HG03575 (cell line): ENCODE data around the gene WWC1.

Experiments used
- ATAC-seq: cut with Tn5 transposase; IDR thresholded peaks from one replicate; pipeline ENCODE4 v1.9.1; 2021; ENCODE audit not compliant: unreplicated experiment, insufficient number of reproducible peaks, low FRiP score; ENCODE audit errors: extremely low read depth

WWC1 gene

DNA sequence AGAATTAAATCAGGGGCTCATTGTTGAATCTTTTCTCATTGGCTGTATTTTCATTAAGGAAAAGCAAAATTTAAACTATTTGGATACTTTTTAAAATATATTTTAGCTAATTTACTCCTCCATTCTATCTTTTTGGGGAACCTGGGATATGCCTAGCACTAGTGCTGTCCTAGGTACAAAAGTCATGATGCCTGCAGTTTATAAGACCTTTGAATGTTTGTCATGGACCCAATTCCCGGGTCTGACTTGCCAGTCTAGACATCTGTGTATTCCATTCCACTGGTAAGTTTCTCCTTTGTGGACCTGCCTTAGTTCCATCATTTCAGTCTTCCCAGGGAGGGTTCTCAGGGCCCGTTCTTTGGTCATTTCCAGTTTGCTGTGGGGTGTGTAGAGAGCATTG, 63.0 kb downstream of the WWC1 start:
- ATAC-seq = no peak

DNA sequence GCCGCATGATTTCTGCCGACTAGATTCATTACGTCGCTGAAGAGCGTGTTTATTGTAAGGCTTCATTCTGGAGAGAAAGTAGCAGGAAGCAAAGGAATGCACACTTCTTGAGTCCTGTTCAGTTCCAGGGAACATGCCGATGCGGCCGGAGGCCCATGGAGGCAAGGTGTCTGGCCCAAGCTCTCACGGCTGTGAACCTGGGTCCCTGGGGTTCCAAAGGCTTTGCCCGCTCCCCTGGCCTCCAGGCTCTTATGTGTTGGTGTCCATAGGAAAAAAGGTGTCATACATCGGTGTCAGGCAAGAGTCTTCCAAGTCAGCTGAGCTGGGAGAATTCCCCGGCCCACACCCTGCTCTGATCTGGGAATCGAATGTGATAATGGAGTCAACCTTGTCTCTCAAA, 64.7 kb downstream of the WWC1 start:
- no peak for ATAC-seq

DNA sequence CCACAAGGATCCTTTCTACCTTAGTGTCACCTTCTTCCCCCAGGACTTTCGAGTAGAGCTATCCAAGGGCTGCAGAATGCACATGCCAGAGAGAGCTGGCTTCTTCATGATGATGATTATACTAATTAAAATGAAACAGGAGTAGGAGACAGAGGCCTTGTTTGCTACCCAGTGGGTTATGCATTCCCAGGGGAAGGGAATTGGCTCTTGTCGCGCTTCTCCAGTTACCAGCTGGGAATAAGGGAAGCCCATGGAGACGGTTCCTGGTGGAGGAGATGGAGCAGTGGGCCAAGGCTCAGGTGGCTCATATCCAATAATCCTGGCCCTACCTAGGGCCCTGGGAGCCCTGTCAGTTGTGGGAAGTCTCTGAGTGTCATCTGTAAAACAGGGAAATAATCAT, 65.1 kb downstream of the WWC1 start:
- ATAC-seq = no peak

DNA sequence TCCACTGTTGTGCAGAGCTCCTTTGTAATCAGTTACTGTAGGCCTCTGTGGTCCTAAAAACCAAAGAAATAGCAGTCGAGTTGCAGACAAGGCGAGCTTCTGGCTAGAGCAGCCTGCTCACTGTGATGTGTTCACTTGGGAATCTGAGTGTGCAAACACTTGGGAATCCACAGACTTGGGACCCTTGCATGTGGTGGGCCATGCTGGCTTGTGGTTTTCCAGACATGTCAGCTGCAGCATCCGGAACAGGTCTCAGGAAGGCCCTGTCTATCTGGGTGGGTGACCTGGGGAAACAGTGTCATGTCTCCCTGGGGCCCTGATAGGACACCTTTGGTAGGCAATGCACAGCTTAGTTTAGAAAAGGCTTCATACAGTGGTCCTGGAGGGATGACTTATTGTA, 66.4 kb downstream of the WWC1 start:
- no peak for ATAC-seq

DNA sequence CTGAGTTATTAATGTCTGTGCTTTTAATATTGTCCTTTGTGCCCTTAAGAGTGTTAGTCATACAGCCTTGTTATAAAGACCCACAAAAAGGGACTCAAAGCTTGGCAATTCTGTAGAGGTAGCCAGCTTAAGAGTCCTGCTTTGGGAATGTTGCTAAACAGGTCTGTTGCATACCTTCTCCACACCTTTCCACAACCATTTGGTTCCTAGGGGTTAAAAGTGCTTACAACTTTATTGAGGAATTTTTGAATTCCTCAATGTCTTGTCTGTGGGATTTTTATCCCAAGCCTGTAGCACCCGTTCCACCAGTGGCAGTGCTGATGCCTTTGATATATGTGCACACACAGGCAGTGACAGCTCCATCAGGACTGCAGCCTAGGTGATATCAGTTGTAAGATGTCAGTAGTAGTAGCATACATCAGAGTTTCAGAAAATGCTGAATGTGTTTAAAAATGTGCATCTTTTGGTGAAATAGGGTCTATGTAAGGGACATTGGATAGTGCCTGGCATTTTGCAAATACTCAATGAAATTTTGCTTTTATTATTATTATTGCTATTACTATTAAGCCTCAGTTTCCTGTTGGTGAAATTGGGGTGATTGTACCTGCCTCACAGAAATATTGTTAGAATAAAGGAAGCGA, 68.5 kb downstream of the WWC1 start:
- no peak for ATAC-seq

- no peak for ATAC-seq
These were observed 69.3 kb downstream of the WWC1 start for GRCh38 chr5:168360521-168361285.

GRCh38 chr5:168362097-168362885, 70.8 kb downstream of the WWC1 start:
- no peak for ATAC-seq

DNA sequence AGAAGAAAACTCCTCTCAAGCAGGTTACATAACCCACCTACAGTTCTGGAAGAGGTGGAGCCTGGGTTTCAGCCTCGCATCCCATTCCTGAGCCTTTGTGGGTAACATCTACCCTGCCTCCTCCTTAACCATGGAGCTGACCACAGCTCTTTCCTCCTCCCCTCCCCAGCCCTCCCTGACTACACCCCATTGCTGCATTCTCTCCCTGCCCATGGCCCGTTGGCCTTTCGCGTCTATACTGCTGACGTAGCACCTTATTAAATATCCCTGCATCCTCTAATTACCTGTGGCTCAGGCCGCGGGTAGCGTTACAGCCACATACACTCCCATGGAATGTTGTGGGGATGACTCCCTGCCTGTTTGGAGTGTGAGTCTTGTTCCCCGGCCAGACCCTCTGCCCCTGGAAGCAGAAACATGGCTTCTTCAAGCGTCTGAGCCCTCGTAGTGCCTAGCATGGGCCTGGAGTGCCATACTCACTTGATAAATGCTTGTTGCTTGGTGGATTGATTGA, 72.8 kb downstream of the WWC1 start:
- no peak for ATAC-seq

DNA sequence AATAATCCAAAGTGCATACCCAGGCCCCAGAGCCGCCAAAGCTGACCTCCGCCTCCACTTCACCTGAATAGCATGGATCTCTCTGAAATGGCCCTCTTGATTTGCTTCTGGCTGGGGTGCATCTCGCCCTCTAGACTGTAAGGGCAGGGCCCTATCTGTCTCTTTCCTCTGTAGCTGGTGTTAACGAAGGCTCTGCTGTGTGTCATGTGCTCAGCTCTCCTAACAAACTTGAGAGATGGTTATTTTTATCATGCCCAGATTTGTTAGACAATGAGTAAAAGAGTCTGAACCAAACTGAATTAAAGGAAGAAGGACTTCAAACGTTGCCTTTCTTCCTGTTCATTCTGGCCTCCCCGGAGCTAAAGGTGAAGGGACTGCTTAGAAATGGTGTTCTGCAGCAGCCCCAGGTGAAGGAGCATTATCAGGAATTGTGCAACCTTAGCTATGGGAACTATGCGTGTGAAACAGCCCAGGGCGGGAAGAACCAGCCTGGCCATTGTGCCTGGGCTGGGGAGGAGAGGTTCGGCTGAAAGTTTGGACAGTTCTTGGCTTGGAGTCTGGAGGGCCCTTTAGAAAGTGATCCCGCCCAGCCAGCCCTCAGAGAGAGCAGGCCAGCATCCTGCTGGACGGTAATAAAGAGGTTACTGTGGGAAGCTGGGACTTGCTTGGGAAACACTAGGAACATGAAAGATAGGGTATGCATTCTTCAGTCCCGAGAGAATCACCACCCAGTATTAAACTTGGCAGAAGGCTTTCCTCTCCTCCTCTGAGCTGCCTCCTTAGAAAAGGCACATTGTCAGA, 73.5 kb downstream of the WWC1 start:
- no peak for ATAC-seq

GRCh38 chr5:168365581-168366081, 74.2 kb downstream of the WWC1 start:
- ATAC-seq = no peak

GRCh38 chr5:168366116-168366515, 74.7 kb downstream of the WWC1 start:
- ATAC-seq = no peak

DNA sequence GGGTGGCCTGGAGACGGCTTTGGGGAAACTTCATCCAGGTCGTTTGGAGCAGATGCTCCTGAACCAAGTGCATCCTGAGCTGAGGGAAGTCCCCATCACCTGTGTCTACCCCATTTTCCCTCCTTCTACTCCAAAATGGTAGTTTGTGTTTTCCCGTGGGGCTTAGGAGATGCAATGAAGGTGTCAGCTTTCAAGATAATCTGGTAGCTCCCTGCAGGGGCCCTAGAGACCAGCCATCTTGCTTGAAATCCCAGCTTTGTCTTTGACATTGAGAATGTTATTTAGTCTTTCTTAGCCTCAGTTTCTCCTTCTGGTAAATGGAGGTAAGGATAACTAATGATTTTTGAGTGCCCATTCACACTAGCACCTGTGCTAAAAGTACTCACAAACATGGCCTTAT, 77.4 kb downstream of the WWC1 start:
- ATAC-seq = no peak

DNA sequence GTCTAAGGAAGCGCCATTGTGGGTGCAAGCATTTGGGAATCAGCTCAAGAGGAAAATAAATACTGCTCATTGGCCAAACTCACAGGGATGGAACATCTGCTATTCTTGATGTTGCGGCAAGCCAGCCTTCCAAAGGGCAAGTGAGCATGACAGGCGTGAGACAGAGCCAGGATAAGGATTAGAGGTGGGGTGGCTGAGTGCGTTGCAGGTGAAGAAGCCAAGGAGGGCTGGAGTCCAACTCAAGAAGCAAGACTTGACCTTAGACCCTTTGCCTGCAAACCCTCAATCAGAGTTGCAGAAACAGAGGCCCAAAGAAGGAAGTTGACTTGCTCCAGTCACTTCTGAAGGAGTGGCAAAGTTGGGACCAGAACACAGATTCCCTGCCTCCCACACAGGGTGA, 79.4 kb downstream of the WWC1 start:
- no peak for ATAC-seq

DNA sequence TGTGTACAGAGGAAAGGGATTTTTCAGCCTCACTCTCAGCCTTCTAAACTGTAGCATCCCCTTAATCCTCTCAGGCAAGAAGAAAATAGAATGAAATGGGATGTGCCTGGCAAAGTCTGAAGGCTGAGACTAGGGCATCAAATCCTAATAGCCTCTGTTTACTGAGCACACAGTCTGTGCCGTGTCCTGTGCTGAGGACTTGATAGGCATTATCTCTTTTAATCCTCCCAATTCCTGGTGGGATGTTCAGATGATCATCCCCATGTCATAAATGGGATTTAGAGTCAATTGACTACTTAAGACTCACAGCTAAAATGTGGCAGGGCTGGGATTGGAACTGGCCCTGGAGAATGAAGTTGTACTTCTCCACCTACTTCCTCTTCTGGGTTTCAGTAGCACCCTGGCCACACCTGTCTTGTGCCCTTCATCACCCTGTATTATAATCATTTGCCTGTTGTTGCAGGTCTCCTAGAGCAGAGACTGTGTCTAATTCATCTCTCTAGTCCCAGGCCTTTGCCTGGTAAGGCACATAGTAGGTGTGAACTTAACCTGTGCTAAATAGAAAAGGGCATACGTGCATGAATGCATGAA, 81.0 kb downstream of the WWC1 start:
- no peak for ATAC-seq

- ATAC-seq = no peak
These were observed 83.1 kb downstream of the WWC1 start for GRCh38 chr5:168374532-168374931.

- no peak for ATAC-seq
These were observed 83.8 kb downstream of the WWC1 start for GRCh38 chr5:168375214-168375613.

DNA sequence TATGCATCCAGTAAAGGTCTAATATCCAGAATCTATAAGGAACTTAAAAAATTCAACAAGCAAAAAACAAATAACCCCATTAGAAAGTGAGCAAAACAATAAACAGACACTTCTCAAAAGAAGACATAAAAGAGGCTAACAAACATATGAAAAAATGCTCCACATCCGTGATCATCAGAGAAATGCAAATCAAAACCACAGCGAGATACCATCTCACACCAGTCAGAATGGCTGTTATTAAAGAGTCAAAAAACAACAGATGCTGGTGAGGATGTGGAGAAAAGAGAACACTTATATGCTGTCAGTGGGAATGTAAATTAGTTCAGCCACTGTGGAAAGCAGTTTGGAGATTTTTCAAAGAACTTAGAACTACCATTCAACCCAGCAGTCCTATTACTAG, 86.1 kb downstream of the WWC1 start:
- no peak for ATAC-seq

GRCh38 chr5:168378741-168379140, 87.3 kb downstream of the WWC1 start:
- ATAC-seq = no peak

DNA sequence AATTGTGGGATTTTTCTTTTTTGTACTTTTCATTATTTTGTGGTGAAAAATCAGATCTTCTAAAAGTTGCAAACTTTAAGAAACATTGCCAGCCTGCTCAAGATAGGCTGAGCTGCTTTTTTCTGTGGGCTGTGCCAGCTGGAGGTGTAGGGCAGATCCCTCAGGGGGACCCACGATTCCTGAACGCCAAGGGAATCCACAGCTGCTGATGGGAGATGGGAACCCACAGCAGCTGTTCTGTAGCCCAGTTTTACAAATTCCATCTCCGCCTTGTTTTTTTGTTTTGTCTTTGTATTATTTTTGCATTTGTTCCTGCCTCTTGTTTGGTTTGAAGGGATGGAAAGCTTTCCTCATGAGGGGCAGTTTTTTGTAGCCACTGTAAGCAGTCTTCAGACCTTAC, 91.0 kb downstream of the WWC1 start:
- no peak for ATAC-seq
